Prostate gland (tissue), 2 donors: Measurements from ENCODE around the gene NR5A2. TPM values are rescaled to one million over a fixed set of nuclear protein-coding genes. Genes with fewer than 3 reads are reported as not detected.

ENCODE experiments used
- DNase-seq: peaks from one replicate; pipeline ENCODE4 v3.0.0-alpha.2; 2019; ENCODE audit warnings: low spot score
- H3K27ac ChIP-seq, 2 donors: fragments of 200-600 bp; sonication (generic); 2 replicates each; pipeline ENCODE4 v1.5.1; 2017 to 2019
- H3K27me3 ChIP-seq: fragments of 200-600 bp; sonication (generic); replicated peaks from 2 replicates; pipeline ENCODE4 v1.5.1; 2019; ENCODE audit not compliant: insufficient read depth
- H3K36me3 ChIP-seq, 2 donors: fragments of 200-600 bp; sonication (generic); 1 replicate in 1 of 2; 2 replicates in 1 of 2; pipeline versions ENCODE4 v1.5.1 to v1.8.1; 2017 to 2019
- H3K4me1 ChIP-seq: fragments of 200-600 bp; sonication (generic); replicated peaks from 2 replicates; pipeline ENCODE4 v1.5.1; 2019
- H3K4me3 ChIP-seq, 2 donors: fragments of 200-600 bp; sonication (generic); 2 replicates each; pipeline ENCODE4 v1.5.1; 2017 to 2019
- H3K9me3 ChIP-seq: fragments of 200-600 bp; sonication (generic); 2 replicates; pipeline ENCODE4 v1.5.1; 2017
- POLR2A ChIP-seq: fragments of 450-650 bp; IDR thresholded peaks from one replicate; pipeline ENCODE4 v1.6.1; 2016; ENCODE audit warnings: antibody characterized with exemption, mild to moderate bottlenecking
- POLR2AphosphoS5 ChIP-seq: sonication (generic); formaldehyde crosslinking; IDR thresholded peaks from one replicate; pipeline ENCODE4 v1.6.1; 2017; ENCODE audit warnings: antibody characterized with exemption
- WGBS: methylation state at CpG from one replicate; pipeline ENCODE4 v1.1.5; 2018; 5-methylcytosine and 5-hydroxymethylcytosine counted together
- intact Hi-C: fragments of 100-400 bp; cut with DNase I; formaldehyde crosslinking; loops from one replicate; pipeline ENCODE4 v1.14.2; 2022
- total RNA-seq, 2 donors: library from RNA; depleted of rRNA; stranded (reverse); fragments of >200 nt; gene quantifications; one replicate each; pipeline ENCODE4 v1.1.0, GENCODE V29; 2016
- TF ChIP-seq, protein P1 (sequence below), 4 experiments: fragments of 200-600 bp in 2 of 4; fragments of 450-650 bp in 2 of 4; sonication (generic) in 2 of 4; IDR thresholded peaks; 1 replicate in 3 of 4; 2 replicates in 1 of 4; pipeline ENCODE4 v1.5.1; 2016 to 2019; ENCODE audit warnings: antibody characterized with exemption in 4 of 4, mild to moderate bottlenecking in 2 of 4, moderate library complexity in 2 of 4

NR5A2 gene
- total RNA-seq, 2 donors from 2014 or later, result 0.87 to 2.7 TPM

DNA sequence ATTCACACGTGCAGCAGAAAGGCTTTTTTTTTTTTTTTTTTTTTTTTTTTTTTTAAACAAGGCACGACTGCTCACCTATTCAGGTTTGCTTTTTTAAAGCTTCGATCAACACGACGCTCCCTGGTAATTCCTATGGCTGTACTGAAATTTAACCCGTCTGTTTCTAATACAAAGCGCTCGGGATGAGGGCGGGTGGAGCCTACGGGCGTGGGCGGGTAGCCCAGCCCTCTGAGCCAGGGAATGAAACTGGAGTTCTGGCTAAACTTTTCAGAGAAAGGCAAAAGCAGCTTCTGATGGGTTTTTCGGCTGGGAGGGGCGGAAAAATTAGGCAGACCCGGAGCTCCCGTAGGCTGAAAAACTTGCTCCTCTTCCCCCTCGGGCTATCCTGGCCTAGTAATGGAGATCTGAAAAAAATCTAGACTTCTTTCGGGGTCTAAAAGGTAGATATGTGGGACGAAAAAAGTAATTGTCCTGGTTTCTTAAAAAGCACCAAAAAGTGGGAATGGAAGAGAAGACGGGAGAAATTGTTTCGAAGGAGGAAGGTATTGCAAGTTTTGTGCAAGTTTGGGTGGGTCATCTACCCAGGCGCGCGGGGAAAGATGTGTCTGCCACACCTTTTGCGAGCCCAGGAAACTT is 7.4 kb downstream of the NR5A2 start:
- WGBS, result 6% methylated on average over 25 of the region's 25 CpGs
- Histone ChIP-seq H3K4me3 (no peak overlapping the region), H3K27ac (no peak overlapping the region), H3K27me3 (peaks cover 34% of the 10 kb centered on the region), H3K36me3 (no peaks in the 10 kb centered on the region), H3K9me3 (no peaks in the 10 kb centered on the region), H3K4me1 (peaks cover 7% of the 10 kb centered on the region)
- intact Hi-C loops, result no loop called here
- DNase-seq, result no peak
- TF ChIP-seq POLR2AphosphoS5 (no peak), POLR2A (no peak)
- TF ChIP-seq, protein P1, sequence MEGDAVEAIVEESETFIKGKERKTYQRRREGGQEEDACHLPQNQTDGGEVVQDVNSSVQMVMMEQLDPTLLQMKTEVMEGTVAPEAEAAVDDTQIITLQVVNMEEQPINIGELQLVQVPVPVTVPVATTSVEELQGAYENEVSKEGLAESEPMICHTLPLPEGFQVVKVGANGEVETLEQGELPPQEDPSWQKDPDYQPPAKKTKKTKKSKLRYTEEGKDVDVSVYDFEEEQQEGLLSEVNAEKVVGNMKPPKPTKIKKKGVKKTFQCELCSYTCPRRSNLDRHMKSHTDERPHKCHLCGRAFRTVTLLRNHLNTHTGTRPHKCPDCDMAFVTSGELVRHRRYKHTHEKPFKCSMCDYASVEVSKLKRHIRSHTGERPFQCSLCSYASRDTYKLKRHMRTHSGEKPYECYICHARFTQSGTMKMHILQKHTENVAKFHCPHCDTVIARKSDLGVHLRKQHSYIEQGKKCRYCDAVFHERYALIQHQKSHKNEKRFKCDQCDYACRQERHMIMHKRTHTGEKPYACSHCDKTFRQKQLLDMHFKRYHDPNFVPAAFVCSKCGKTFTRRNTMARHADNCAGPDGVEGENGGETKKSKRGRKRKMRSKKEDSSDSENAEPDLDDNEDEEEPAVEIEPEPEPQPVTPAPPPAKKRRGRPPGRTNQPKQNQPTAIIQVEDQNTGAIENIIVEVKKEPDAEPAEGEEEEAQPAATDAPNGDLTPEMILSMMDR (IDR thresholded peaks at IDR 0.05), result no peak

- no peaks in the 10 kb centered on the region for H3K36me3 ChIP-seq
- 5% methylated on average over 36 of the region's 36 CpGs for WGBS
- H3K27ac ChIP-seq, result no peak overlapping the region
- peaks cover 7% of the 10 kb centered on the region for H3K4me1 ChIP-seq
- no peak overlapping the region for H3K4me3 ChIP-seq
- intact Hi-C loops, result no loop called here
- no peaks in the 10 kb centered on the region for H3K9me3 ChIP-seq
- no peak for DNase-seq
- peaks cover 36% of the 10 kb centered on the region for H3K27me3 ChIP-seq
- TF ChIP-seq POLR2AphosphoS5 (no peak), POLR2A (no peak)
- TF ChIP-seq, protein P1 (IDR thresholded peaks at IDR 0.05), result no peak
These were observed 8.0 kb downstream of the NR5A2 start for GRCh38 chr1:200035397-200035955.

DNA sequence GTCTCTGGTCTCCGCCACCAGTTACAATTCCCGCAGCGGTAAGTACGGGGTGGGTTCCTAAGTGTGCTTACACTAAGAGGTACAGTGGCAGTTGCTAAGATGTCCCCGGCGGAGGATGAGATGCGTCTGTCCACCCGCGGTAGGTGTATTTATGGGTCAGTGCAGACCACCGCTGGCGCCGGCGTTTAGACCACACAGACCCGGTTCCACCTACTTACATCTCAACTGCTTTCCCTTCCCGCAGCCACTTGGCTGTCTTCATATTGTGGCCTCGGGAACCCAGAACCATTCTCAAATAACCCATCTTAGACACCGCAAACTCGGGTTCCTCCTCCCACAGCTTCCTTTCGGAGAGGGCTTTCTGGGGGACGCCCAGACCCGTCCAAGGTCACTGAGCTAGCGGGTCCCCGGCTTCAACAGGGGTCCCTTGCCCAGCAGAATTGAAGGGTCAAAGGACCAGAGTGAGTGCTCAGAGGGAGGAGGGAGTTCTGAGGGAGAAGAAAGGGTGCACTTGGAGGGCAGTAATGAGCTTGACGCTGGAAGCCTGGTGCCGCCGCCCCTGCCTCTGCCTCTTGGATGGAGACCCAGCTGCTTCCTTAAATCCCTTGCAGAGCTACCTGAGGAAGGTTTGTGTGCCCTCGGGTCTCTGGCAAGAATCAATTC is 8.6 kb downstream of the NR5A2 start:
- Histone ChIP-seq H3K4me1 (peaks cover 7% of the 10 kb centered on the region), H3K27me3 (peaks cover 42% of the 10 kb centered on the region), H3K4me3 (no peak overlapping the region), H3K27ac (no peak overlapping the region), H3K9me3 (no peaks in the 10 kb centered on the region), H3K36me3 (no peaks in the 10 kb centered on the region)
- intact Hi-C loops, result no loop called here
- WGBS, result 17% methylated on average over 27 of the region's 27 CpGs
- TF ChIP-seq POLR2AphosphoS5 (no peak), POLR2A (no peak)
- TF ChIP-seq, protein P1 (IDR thresholded peaks at IDR 0.05), result no peak
- DNase-seq, result no peak

GRCh38 chr1:200036619-200037270 is 9.2 kb downstream of the NR5A2 start:
- TF ChIP-seq POLR2AphosphoS5, result no peak
- TF ChIP-seq, protein P1 (IDR thresholded peaks at IDR 0.05), result no peak
- TF ChIP-seq POLR2A, result no peak
- Histone ChIP-seq H3K27ac (no peak overlapping the region), H3K27me3 (peaks cover 49% of the 10 kb centered on the region), H3K4me1 (peaks cover 7% of the 10 kb centered on the region), H3K4me3 (no peak overlapping the region), H3K9me3 (no peaks in the 10 kb centered on the region), H3K36me3 (no peaks in the 10 kb centered on the region)
- intact Hi-C loops, result no loop called here
- DNase-seq, result no peak
- 16% methylated on average over 18 of the region's 18 CpGs for whole genome bisulfite sequencing
